Astrocyte (in vitro differentiated cells and primary cell): Measurements from ENCODE around the gene EFL1. TPM values are rescaled to one million over a fixed set of nuclear protein-coding genes. Genes with fewer than 3 reads are reported as not detected.

Experiments used
- DNase-seq: peaks from one replicate; pipeline ENCODE4 v3.0.0-alpha.2; 2010; ENCODE audit warnings: low read depth
- FAIRE-seq: peaks from 2 replicates; lab custom pipeline; 2011; peaks lifted over from hg19 to GRCh38; lab: Jason Lieb, UNC
- H2AFZ ChIP-seq: 2 replicates; pipeline ENCODE4 v1.6.0; 2012; ENCODE audit warnings: low read depth, low read length, inconsistent platforms
- H3K27ac ChIP-seq: 2 replicates; pipeline ENCODE4 v1.5.1; 2011; ENCODE audit warnings: low read depth, low read length, inconsistent platforms
- H3K27me3 ChIP-seq: 2 replicates; pipeline ENCODE4 v1.6.0; 2011; ENCODE audit warnings: low read length, inconsistent platforms; ENCODE audit not compliant: insufficient read depth
- H3K36me3 ChIP-seq: 2 replicates; pipeline ENCODE4 v1.5.1; 2011; ENCODE audit warnings: low read length, inconsistent platforms; ENCODE audit not compliant: insufficient read depth
- H3K4me1 ChIP-seq: 2 replicates; pipeline ENCODE4 v1.5.1; 2011; ENCODE audit warnings: low read length, inconsistent platforms; ENCODE audit not compliant: insufficient read depth
- H3K4me2 ChIP-seq: 2 replicates; pipeline ENCODE4 v1.6.0; 2012; ENCODE audit warnings: low read length, inconsistent platforms
- H3K4me3 ChIP-seq: 2 replicates; pipeline ENCODE4 v1.5.1; 2011; ENCODE audit warnings: low read depth, mild to moderate bottlenecking, low read length, inconsistent platforms; ENCODE audit not compliant: insufficient read depth
- H3K79me2 ChIP-seq: 2 replicates; pipeline ENCODE4 v1.6.0; 2012; ENCODE audit warnings: mild to moderate bottlenecking, low read length, inconsistent platforms; ENCODE audit not compliant: insufficient read depth
- H3K9ac ChIP-seq: 2 replicates; pipeline ENCODE4 v1.6.0; 2012; ENCODE audit warnings: mild to moderate bottlenecking, low read length, inconsistent platforms
- H3K9me3 ChIP-seq: 2 replicates; pipeline ENCODE4 v1.5.1; 2012; ENCODE audit warnings: low read depth, mild to moderate bottlenecking, low read length, inconsistent platforms; ENCODE audit not compliant: insufficient read depth
- H4K20me1 ChIP-seq: 2 replicates; pipeline ENCODE4 v1.6.0; 2012; ENCODE audit warnings: low read length, inconsistent platforms; ENCODE audit not compliant: insufficient read depth
- H3K27ac Mint-ChIP-seq: one replicate; pipeline ENCODE4 v1.8.0; 2021; ENCODE audit warnings: mild to moderate bottlenecking, mixed read lengths; ENCODE audit not compliant: unreplicated experiment
- H3K27me3 Mint-ChIP-seq: one replicate; pipeline ENCODE4 v1.8.0; 2021; ENCODE audit warnings: low read depth, mixed read lengths; ENCODE audit not compliant: unreplicated experiment
- H3K36me3 Mint-ChIP-seq: one replicate; pipeline ENCODE4 v1.8.0; 2021; ENCODE audit warnings: low read depth, mixed read lengths; ENCODE audit not compliant: unreplicated experiment
- H3K4me1 Mint-ChIP-seq: one replicate; pipeline ENCODE4 v1.8.0; 2021; ENCODE audit warnings: low read depth, mixed read lengths; ENCODE audit not compliant: unreplicated experiment
- H3K4me3 Mint-ChIP-seq: one replicate; pipeline ENCODE4 v1.8.0; 2021; ENCODE audit warnings: mild to moderate bottlenecking, moderate library complexity, mixed read lengths; ENCODE audit not compliant: unreplicated experiment
- H3K9me3 Mint-ChIP-seq: one replicate; pipeline ENCODE4 v1.8.0; 2021; ENCODE audit warnings: mild to moderate bottlenecking, mixed read lengths; ENCODE audit not compliant: unreplicated experiment
- EZH2 ChIP-seq: IDR thresholded peaks from 2 replicates; pipeline ENCODE4 v1.6.1; 2012; ENCODE audit warnings: mild to moderate bottlenecking, low read length, inconsistent platforms; ENCODE audit not compliant: insufficient read depth
- total RNA-seq: library from RNA; stranded (reverse); gene quantifications from 2 replicates; pipeline ENCODE4 v1.2.1, GENCODE V29; 2021
- TF ChIP-seq, protein P1 (sequence below): IDR thresholded peaks from 2 replicates; pipeline ENCODE4 v1.5.1; 2011; ENCODE audit warnings: low read depth, mild to moderate bottlenecking, inconsistent platforms, low read length, moderate library complexity; ENCODE audit not compliant: insufficient read depth

Gene EFL1
- total RNA-seq, 1 donor from 2014 or later, result 13.7 TPM

DNA sequence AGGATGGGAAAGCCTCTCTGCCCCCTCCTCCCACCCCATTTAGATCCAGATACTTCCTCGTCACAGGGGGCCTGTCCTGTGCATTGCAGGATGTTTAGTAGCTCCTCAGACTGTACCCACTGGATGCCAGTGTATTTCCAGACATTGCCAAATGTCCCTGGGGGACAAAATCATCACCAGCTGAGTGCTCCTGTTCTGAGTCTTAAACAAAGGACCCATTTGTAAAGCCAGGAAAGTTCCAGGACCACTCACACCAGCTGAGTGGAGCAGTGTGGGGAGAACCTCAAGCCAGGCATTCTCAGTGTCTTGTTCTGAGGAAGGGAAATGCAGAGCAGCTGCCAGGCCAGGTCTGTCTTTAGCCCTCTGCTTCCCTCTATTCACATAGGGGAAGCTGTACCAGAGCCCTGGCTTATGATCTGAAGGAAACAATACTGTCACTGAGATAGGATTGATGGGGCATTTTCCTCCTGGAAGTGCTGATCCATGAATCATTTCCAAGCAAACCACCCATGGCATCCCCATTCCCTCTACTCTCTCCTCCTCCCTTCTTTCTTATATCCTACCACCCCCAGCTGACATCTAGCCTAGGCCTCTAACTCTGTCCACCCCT lies 149.3 kb downstream of the EFL1 start:
- Mint-ChIP-seq H3K4me3 (no peak overlapping the region), H3K4me1 (peaks cover 9% of the 10 kb centered on the region), H3K9me3 (peaks cover 5% of the 10 kb centered on the region), H3K27ac (no peak overlapping the region), H3K36me3 (peaks cover 27% of the 10 kb centered on the region), H3K27me3 (peaks cover 4% of the 10 kb centered on the region)
- FAIRE-seq (peak; percentile 9), DNase-seq (no peak)
- Histone ChIP-seq H3K36me3 (no peaks in the 10 kb centered on the region), H2AFZ (no peak overlapping the region), H3K79me2 (no peaks in the 10 kb centered on the region), H3K9me3 (no peaks in the 10 kb centered on the region), H3K9ac (no peak overlapping the region), H4K20me1 (no peaks in the 10 kb centered on the region), H3K4me2 (no peak overlapping the region), H3K4me3 (no peak overlapping the region), H3K27me3 (no peaks in the 10 kb centered on the region), H3K4me1 (no peaks in the 10 kb centered on the region), H3K27ac (no peak overlapping the region)
- no peak for TF ChIP-seq EZH2

GRCh38 chr15:82111918-82112317 lies 150.6 kb downstream of the EFL1 start:
- no peak overlapping the region for H3K4me3 Mint-ChIP-seq
- peaks cover 5% of the 10 kb centered on the region for H3K9me3 Mint-ChIP-seq
- TF ChIP-seq, protein P1, sequence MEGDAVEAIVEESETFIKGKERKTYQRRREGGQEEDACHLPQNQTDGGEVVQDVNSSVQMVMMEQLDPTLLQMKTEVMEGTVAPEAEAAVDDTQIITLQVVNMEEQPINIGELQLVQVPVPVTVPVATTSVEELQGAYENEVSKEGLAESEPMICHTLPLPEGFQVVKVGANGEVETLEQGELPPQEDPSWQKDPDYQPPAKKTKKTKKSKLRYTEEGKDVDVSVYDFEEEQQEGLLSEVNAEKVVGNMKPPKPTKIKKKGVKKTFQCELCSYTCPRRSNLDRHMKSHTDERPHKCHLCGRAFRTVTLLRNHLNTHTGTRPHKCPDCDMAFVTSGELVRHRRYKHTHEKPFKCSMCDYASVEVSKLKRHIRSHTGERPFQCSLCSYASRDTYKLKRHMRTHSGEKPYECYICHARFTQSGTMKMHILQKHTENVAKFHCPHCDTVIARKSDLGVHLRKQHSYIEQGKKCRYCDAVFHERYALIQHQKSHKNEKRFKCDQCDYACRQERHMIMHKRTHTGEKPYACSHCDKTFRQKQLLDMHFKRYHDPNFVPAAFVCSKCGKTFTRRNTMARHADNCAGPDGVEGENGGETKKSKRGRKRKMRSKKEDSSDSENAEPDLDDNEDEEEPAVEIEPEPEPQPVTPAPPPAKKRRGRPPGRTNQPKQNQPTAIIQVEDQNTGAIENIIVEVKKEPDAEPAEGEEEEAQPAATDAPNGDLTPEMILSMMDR, result no peak
- TF ChIP-seq EZH2, result no peak
- H3K4me1 ChIP-seq, result no peaks in the 10 kb centered on the region
- H3K4me1 Mint-ChIP-seq, result peaks cover 9% of the 10 kb centered on the region
- H3K4me2 ChIP-seq, result no peak overlapping the region
- no peak overlapping the region for H2AFZ ChIP-seq
- no peaks in the 10 kb centered on the region for H3K36me3 ChIP-seq
- H3K27me3 Mint-ChIP-seq, result peaks cover 4% of the 10 kb centered on the region
- H3K9ac ChIP-seq, result no peak overlapping the region
- H3K27ac ChIP-seq, result no peak overlapping the region
- no peaks in the 10 kb centered on the region for H3K27me3 ChIP-seq
- peaks cover 21% of the 10 kb centered on the region for H3K36me3 Mint-ChIP-seq
- H3K79me2 ChIP-seq, result no peaks in the 10 kb centered on the region
- no peaks in the 10 kb centered on the region for H4K20me1 ChIP-seq
- DNase-seq, result no peak
- no peak overlapping the region for H3K4me3 ChIP-seq
- no peak overlapping the region for H3K27ac Mint-ChIP-seq
- FAIRE-seq, result no peak
- no peaks in the 10 kb centered on the region for H3K9me3 ChIP-seq

GRCh38 chr15:82110144-82110543 lies 152.4 kb downstream of the EFL1 start:
- TF ChIP-seq, protein P1, result no peak
- no peak for TF ChIP-seq EZH2
- H3K4me3 ChIP-seq, result no peak overlapping the region
- peaks cover 12% of the 10 kb centered on the region for H3K36me3 Mint-ChIP-seq
- no peak for FAIRE-seq
- H3K27me3 ChIP-seq, result no peaks in the 10 kb centered on the region
- H3K4me3 Mint-ChIP-seq, result no peak overlapping the region
- H3K4me2 ChIP-seq, result no peak overlapping the region
- no peaks in the 10 kb centered on the region for H3K79me2 ChIP-seq
- H3K36me3 ChIP-seq, result no peaks in the 10 kb centered on the region
- H3K9me3 ChIP-seq, result no peaks in the 10 kb centered on the region
- peaks cover 9% of the 10 kb centered on the region for H3K4me1 ChIP-seq
- H3K9ac ChIP-seq, result no peak overlapping the region
- H4K20me1 ChIP-seq, result no peaks in the 10 kb centered on the region
- H2AFZ ChIP-seq, result no peak overlapping the region
- DNase-seq, result no peak
- H3K27ac ChIP-seq, result no peak overlapping the region
- no peak overlapping the region for H3K27ac Mint-ChIP-seq
- peaks cover 4% of the 10 kb centered on the region for H3K27me3 Mint-ChIP-seq
- peaks cover 17% of the 10 kb centered on the region for H3K4me1 Mint-ChIP-seq
- H3K9me3 Mint-ChIP-seq, result peaks cover 5% of the 10 kb centered on the region
